Bronchial epithelial cell (primary cell): ENCODE measurements around the gene SIL1. TPM values are rescaled to one million over a fixed set of nuclear protein-coding genes. Genes with fewer than 3 reads are reported as not detected.

ENCODE experiments used
- DNase-seq: peaks from one replicate; pipeline ENCODE4 v3.0.0-alpha.2; 2010; ENCODE audit warnings: low read depth
- FAIRE-seq: peaks from 2 replicates; lab custom pipeline; 2011; peaks lifted over from hg19 to GRCh38; lab: Jason Lieb, UNC
- H3K27me3 ChIP-seq: 2 replicates; pipeline ENCODE4 v1.5.1; 2011; ENCODE audit warnings: low read length; ENCODE audit not compliant: control insufficient read depth, insufficient read depth
- H3K36me3 ChIP-seq: 2 replicates; pipeline ENCODE4 v1.5.1; 2011; ENCODE audit warnings: low read length; ENCODE audit not compliant: control insufficient read depth, insufficient read depth
- H3K4me3 ChIP-seq: 2 replicates; pipeline ENCODE4 v1.5.1; 2011; ENCODE audit warnings: mild to moderate bottlenecking, low read depth, low read length, control low read depth
- CTCF ChIP-seq: IDR thresholded peaks from 2 replicates; pipeline ENCODE4 v1.5.1; 2011; ENCODE audit warnings: mild to moderate bottlenecking, moderate library complexity, low read length, control low read depth, inconsistent platforms; ENCODE audit not compliant: insufficient read depth, severe bottlenecking
- total RNA-seq: library from RNA; depleted of rRNA; stranded (reverse); fragments of >200 nt; gene quantifications from 2 replicates; pipeline ENCODE4 v1.2.1, GENCODE V29; 2014

Gene SIL1
- total RNA-seq, 1 donor from 2014 or later = 85.3 TPM

- DNase-seq = no peak
- H3K36me3 ChIP-seq = peaks cover 27% of the 10 kb centered on the region
Measured at GRCh38 chr5:138934971-138935370, 263.2 kb downstream of the SIL1 start.

GRCh38 chr5:138933522-138934290, 264.5 kb downstream of the SIL1 start:
- no peak for DNase-seq
- FAIRE-seq = peak; percentile 18
- Histone ChIP-seq H3K36me3 (peaks cover 37% of the 10 kb centered on the region), H3K27me3 (no peaks in the 10 kb centered on the region), H3K4me3 (no peak overlapping the region)
- TF ChIP-seq CTCF = no peak

More at GRCh38 chr5:138934971-138935370, 263.2 kb downstream of the SIL1 start:
- no peaks in the 10 kb centered on the region for H3K27me3 ChIP-seq
- TF ChIP-seq CTCF = no peak
- H3K4me3 ChIP-seq = no peak overlapping the region
- FAIRE-seq = no peak

- Histone ChIP-seq H3K27me3 (no peaks in the 10 kb centered on the region), H3K36me3 (peaks cover 41% of the 10 kb centered on the region), H3K4me3 (no peak overlapping the region)
- DNase-seq (no peak), FAIRE-seq (no peak)
- TF ChIP-seq CTCF = peak; percentile 19
Measured at GRCh38 chr5:138932171-138932810, 265.9 kb downstream of the SIL1 start.

- no peak for TF ChIP-seq CTCF
- Histone ChIP-seq H3K27me3 (no peaks in the 10 kb centered on the region), H3K36me3 (peaks cover 53% of the 10 kb centered on the region), H3K4me3 (no peak overlapping the region)
- DNase-seq (no peak), FAIRE-seq (no peak)
Measured at GRCh38 chr5:138930371-138931097, 267.6 kb downstream of the SIL1 start.

GRCh38 chr5:138929571-138929955, 268.6 kb downstream of the SIL1 start:
- Histone ChIP-seq H3K36me3 (peaks cover 58% of the 10 kb centered on the region), H3K27me3 (no peaks in the 10 kb centered on the region), H3K4me3 (no peak overlapping the region)
- FAIRE-seq = no peak
- TF ChIP-seq CTCF = no peak
- DNase-seq = no peak
